GM08714 (cell line): ENCODE results near the gene SYCP1.
"Not testable (repeated sequence)": the region's sequence is repeated elsewhere in the genome, so short reads cannot be mapped to it uniquely, and the experiment has no call there.

Experiments
- H3K4me3 ChIP-seq: fragments of 200-500 bp; sonication (Bioruptor generic); 2 replicates; pipeline ENCODE4 v1.5.1; 2014; ENCODE audit warnings: mild to moderate bottlenecking, low read length, inconsistent platforms
- ZNF274 ChIP-seq: IDR thresholded peaks from 2 replicates; pipeline ENCODE4 v1.6.1; 2012; ENCODE audit warnings: mild to moderate bottlenecking, low read depth, low read length

The SYCP1 gene

DNA sequence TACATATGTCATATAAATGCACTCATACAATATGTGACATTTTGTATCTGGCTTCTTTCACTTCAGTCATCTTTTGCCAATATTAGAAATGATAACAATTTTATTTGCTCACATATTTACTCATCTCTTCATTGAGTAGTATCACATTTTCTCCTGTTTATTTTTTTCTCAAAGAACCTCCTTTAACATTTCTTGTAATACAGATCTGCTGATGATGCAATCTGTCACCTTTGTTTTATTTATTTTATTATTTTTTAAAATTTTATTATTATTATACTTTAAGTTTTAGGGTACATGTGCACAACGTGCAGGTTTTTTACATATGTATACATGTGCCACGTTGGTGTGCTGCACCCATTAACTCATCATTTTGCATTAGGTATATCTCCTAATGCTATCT is 159.1 kb downstream of the SYCP1 start:
- H3K4me3 ChIP-seq, result no peak overlapping the region
- no peak for TF ChIP-seq ZNF274

- H3K4me3 ChIP-seq, result not testable (repeated sequence)
Measured at GRCh38 chr1:115019549-115019948, 164.9 kb downstream of the SYCP1 start.

- TF ChIP-seq ZNF274, result no peak
- H3K4me3 ChIP-seq, result no peak overlapping the region
Measured at GRCh38 chr1:115021145-115021544, 166.5 kb downstream of the SYCP1 start.

- TF ChIP-seq ZNF274, result no peak
- no peak overlapping the region for H3K4me3 ChIP-seq
Measured at GRCh38 chr1:115023593-115023992, 168.9 kb downstream of the SYCP1 start.

DNA sequence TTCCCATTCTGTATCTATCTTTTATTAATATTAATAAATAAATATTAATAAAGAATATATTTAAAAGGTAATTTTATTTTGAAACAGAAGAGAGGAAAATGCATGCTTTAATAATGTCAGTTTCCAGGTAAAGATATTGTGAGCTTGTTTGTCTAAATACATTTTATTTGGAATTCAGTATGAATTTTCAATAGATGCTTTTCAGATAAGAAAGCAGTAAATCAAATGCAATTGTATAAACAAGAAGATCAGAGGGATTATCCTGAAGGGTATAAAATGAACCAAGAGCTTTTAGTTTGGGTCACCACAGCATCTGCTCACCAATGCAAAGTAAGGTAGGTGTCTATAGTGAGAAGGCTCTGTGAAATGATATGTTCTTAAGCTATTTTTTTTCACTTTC is 174.9 kb downstream of the SYCP1 start, which contains the start of gene TSHB:
TSHB (plus strand) TSS at position 301 of the 400 bp plus-strand sequence. CDS start 3,537 bp downstream, outside the sequence.
- no peak for TF ChIP-seq ZNF274
- no peak within 1 kb of the TSS for H3K4me3 ChIP-seq

- no peak for TF ChIP-seq ZNF274
- H3K4me3 ChIP-seq, result no peak overlapping the region
Measured at GRCh38 chr1:115031595-115031994, 176.9 kb downstream of the SYCP1 start.

DNA sequence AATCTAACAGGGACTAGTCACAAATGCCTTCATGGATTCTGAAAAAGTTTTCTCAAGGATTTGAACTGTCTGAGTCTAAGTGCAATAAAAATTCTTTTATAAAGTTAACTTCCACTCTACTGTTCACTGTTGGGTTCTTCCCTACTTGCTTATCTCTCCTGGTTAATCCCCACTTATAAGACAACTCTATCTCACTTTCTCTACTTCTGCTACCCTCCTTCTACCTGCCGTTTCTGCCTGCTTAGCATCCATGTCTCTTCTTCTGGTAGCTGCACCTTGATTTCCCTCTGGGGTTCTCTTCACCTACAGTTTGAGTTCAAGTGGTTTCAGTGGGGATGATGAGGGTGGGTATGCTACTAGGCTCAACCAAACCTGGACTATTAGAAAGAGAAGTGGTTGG is 181.0 kb downstream of the SYCP1 start:
- no peak overlapping the region for H3K4me3 ChIP-seq
- no peak for TF ChIP-seq ZNF274

DNA sequence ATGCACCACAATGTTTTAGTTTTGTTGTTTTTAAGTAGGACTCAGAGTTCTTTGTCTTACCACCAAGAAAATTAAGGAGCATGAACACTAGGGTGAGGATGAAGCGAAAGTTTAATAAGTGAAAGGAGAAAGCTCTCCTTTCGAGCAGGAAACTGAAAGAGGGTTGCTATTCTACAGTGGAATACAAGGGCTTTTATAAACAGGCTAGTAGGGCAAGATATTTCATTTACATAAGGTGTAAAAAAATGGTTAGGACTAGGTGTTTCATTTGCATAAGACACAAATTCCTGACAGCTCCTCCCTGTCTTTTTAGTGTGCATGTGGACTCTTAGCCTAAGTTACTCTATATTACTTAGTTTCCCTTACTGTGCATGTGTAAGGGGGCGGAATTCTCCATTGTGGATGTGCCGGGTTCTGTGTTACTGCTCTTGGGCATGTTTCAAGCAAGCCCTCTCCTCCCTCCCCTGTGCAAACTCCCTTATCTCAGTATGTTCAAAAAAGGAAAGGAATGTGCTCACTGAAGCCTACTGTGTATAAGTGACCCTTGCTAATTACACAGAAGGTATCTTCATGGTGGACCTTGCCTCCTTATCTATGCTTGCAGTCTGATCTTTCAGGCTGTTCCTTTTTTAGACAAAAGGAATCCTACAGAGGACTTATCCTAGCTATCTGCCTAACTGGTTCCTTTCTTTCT is 182.3 kb downstream of the SYCP1 start:
- TF ChIP-seq ZNF274, result no peak
- H3K4me3 ChIP-seq, result no peak overlapping the region

DNA sequence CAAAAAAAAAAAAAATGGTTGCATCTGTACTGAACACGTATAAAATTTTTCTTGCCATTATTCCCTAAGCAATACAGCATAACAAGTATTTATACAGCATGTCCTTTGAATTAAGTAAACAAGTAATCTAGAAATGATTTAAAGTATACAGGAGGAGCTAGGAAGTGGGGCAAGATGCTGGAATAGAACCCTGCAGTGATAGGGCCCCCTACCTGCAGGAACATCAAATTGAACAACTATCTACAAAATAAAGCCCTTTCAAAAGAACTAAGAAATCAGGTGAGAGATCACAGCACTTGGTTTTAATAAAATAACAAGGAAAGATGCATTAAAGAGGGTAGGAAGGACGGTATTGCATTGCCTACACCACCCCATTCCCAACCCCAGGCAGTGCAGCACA is 185.8 kb downstream of the SYCP1 start:
- no peak overlapping the region for H3K4me3 ChIP-seq
- TF ChIP-seq ZNF274, result no peak

GRCh38 chr1:115041654-115042053 is 187.0 kb downstream of the SYCP1 start:
- TF ChIP-seq ZNF274, result no peak

More at GRCh38 chr1:115041654-115042053, 187.0 kb downstream of the SYCP1 start:
- no peak overlapping the region for H3K4me3 ChIP-seq
